ENCODE results near the gene SLC36A1.
"Not testable (repeated sequence)": the region's sequence is repeated elsewhere in the genome, so short reads cannot be mapped to it uniquely, and the experiment has no call there.

The SLC36A1 gene

DNA sequence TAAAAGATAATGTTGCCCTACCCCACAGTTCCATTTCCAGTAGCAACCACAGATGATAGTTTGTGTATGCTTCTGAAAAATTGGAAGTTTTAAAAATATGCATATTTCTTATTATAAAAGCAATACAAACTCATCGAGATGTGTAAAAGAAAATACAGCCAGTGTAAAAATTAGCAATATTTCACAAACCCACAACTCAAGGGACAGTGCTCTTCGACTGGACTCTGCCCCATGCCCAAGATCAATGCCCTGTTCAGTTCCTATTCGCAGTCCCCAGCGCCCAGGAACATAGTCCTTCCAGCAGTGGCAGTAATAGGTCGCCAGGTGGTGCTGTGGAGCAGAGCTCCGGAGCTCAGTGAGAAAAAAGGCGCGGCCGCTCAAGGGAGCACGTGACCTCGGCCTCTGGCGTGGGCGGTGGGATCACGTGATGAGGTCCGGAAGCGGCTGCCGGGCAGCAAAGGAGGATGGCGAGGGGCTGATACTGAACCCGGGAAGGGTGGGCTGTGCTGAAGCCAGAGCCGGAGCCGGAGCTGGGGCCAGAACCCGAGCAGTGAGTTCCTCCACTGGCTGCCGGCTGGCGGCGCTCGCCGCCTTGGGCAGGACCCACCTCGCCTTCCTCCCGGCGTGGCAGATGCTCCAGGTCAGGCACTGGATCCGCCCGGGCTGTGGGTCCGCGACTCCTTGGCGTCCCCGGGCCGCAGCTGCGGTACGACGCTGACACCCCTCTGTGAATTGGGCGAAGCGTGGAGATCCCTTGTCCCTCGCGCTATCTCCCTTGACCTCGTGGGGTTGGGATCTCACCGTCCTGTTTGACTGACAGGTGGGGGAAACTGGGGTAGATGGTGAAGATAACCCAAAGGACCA lies at the start of gene SLC36A1:
TSS of gene SLC36A1 (plus strand) at position 430 of the 864 bp plus-strand sequence. CDS start 11,190 bp downstream, outside the sequence.
- DNase-seq (ENCODE audit: low spot score) = peak; percentile 92

- DNase-seq (ENCODE audit: low spot score) = no peak
These were observed 41.9 kb upstream of the SLC36A1 start for GRCh38 chr5:151405334-151406160.

DNA sequence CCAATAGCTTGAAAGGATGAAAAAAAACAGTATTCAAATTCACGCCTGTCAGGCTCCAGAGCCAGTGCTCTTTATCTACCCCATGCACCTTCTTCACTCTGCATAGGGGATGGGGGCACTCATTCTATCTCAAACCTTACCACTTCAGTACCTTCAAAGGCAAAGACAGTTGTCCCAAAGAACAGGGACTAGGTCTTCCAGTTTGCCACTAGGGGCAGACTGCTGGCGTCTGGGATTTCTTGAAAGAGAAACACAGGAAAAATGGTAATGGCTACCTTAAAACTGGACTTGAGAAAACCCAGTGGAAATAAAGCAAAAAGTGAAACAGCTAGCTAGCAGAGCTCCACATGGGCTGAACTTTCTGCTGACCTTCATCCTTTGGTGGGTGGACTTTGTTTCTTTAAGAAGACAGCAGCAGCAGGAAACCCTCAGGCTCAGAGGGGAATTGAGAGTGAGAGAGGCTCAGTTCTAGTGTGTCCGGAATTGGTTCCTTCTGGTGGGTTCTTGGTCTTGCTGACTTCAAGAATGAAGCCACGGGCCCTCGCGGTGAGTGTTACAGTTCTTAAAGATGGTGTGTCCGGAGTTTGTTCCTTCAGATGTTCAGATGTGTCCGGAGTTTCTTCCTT lies 41.0 kb upstream of the SLC36A1 start:
- DNase-seq (ENCODE audit: low spot score) = no peak

DNA sequence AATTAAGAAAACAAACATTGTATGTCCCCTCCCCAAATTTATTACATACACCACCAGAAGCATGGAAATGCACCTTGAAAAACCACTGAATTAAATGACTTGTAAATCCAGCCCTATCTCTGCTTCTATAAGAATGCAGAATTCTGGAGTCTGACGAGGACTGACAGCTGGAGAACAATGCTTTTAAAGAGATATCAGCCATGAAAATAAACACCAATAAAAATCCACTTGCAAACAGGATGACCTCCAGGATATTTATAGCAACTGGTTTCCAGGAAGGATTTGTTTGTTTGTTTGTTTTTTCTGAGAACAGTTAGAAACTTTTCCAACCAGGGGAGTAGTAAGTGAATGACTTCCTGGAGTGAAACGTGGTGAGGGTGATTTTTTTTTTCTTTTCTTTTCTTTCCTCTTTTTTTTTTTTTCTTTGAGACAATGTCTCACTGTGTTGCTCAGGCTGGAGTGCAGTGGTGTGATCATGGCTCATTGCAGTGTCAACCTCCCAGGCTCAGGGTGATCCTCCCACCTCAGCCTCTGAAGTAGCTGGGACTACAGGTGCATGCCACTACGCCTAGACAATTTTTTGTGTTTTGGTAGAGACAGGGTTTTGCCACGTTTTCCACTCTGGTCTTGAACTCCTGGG lies 38.7 kb upstream of the SLC36A1 start:
- DNase-seq (ENCODE audit: low spot score) = no peak

GRCh38 chr5:151413800-151414199 lies 33.6 kb upstream of the SLC36A1 start:
- no peak for DNase-seq (ENCODE audit: low spot score)

- DNase-seq (ENCODE audit: low spot score) = no peak
These were observed 32.9 kb upstream of the SLC36A1 start for GRCh38 chr5:151414536-151414935.

- DNase-seq (ENCODE audit: low spot score) = no peak
These were observed 29.7 kb upstream of the SLC36A1 start for GRCh38 chr5:151417712-151418111.

DNA sequence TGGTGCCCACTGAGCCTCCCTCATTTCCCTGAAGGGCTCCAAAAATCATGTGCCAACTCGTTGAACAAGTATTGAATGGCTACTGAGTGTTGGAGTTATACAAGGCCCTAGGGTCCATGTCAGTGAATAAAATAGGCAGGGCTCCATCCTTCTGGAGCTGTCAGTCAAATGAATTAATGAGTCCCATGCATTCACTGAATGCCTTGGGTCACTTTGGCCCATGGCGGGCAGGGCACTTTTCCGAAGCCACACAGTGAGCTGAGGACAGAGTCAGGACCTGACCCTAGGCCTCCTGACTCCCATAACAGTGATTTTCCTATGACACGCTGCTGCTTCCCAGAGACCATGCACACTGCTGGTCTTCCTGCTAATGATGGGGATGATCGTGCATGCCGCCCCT lies 27.3 kb upstream of the SLC36A1 start:
- no peak for DNase-seq (ENCODE audit: low spot score)

DNA sequence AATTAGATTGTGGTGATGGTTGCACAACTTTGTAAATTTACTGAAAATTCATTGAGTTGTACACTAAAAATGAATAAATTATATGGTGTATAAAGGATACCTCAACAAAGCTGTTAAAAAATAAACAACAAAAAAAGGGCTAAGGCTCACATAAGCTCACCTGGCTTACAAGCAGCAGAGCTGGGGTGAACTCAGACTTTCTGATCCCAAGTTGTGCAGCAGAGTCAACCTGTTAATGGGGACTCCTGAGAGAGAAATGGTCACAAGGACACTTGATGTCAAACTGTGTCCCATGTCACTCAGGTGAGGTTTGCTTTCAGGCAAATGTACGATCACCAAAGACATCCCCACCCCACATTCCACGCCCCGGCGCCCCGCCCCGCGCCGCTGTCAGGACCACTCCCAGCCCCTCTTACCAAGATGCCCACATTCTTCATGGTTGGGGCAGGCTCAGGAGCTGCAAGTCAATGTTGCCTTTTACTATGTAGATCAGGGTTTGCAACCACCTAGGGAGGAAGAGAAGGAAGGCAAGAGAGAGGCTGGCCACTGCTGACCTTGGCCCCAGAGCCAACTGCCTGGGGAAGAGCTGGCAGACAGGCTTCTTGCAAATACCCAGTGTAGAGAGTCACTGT lies 22.4 kb upstream of the SLC36A1 start:
- DNase-seq (ENCODE audit: low spot score) = no peak

- not testable (repeated sequence) for DNase-seq (ENCODE audit: low spot score)
These were observed 21.1 kb upstream of the SLC36A1 start for GRCh38 chr5:151426347-151426746.

DNA sequence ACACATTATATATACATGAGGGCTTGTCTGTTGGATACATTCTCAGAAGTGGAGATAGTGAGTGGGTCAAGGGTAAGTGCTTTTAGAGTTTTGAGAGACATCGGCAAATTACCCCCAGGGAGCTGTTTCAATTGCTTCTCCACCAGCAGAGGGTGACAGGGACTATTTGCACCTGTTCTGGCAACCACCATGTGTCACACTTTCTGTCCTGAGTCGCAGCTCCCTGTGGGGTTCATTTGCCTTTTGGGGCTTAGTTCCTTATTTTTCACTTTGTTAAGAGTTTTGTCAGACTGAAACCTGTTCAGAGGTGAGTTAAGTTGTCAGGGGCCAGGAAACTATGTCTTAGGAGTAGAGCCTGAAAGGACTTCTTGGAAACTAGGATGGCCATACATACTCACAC lies 20.1 kb upstream of the SLC36A1 start:
- no peak for DNase-seq (ENCODE audit: low spot score)

- no peak for DNase-seq (ENCODE audit: low spot score)
These were observed 16.7 kb upstream of the SLC36A1 start for GRCh38 chr5:151430731-151431130.

DNA sequence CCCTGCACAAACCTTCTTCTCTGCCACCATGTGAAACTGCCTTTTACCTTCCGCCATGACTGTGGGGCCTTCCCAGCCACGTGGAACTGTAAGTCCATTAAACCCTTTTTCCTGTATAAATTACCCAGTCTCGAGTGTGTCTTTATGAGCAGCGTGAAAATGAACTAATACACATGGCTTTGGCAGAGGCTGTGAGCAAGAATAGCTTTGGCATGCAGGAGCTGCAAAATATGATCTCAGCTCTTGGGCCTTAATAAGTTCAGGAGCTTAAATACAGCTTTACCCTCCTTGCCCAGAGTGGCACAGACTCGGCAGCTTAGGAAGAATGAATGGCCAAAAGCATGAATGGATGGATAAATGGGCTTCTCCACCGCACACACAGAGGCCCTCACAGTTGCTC lies 15.7 kb upstream of the SLC36A1 start:
- no peak for DNase-seq (ENCODE audit: low spot score)

GRCh38 chr5:151432210-151432609 lies 15.2 kb upstream of the SLC36A1 start:
- DNase-seq (ENCODE audit: low spot score) = no peak

- no peak for DNase-seq (ENCODE audit: low spot score)
These were observed 12.7 kb upstream of the SLC36A1 start for GRCh38 chr5:151434570-151435237.

DNA sequence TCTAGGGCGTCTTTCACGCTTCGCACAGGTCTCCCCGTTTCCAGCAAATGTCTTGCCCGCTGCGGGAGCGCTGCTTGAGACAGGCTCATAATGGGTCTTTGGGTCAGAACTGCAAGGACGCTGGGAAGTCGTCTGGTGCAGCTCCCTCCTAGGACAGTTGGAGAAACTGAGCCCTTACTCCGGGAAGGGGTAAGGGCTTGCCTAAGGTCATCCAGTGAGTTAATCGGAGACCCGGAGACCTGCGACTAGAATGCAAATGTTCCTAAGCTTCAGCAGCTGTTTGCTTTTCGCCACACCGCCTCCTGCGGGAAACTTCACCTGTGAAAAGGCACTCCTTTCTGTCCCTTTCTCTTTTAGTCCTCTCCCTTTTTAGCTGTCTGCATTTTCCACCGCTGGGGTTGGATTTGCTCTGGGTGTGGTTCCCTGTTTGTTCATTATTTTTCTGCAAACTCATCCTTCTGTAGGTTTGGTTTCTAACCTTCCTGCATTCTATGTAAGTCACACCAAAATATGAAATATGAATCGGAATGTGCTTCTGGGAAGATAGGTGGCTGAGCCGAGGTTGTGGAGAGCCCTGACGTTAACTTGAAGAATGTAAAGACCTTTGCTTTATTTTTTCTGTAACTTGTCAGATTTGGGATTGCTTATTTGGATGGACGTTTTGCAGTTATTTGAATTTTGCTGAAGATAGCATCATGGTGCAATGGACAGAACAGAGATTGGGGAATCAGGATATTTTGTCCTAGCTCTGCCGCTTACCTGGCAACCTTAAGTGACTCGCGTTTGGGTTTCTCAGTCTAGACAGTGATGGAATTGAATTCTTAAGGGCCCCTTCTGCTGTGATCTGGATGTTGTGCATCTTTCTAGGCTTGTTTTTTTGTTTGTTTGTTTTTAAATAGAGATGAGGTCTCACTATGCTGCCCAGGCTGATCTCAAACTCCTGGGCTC lies 909 bp downstream of the SLC36A1 start:
- peak; percentile 37 for DNase-seq (ENCODE audit: low spot score)

DNA sequence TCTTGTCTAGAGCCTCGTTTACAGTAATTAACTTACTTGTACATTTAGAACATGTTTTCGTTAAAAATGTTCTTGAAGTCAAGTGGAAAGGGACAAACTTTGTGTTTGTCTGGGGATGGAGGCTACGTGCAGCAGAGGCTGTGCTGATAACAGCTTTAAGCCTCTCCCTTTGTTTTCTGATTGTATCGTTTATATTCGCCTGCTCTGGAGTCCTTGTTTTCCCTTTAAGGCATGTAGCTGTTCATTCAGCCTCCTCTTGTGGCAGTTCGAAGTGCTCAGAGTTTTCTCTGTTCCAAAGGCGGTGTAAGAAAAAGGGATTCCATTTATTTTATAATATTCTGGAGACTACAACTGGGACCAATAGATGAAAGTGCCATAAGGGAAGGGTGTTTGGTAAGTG lies 1.9 kb downstream of the SLC36A1 start:
- no peak for DNase-seq (ENCODE audit: low spot score)

DNA sequence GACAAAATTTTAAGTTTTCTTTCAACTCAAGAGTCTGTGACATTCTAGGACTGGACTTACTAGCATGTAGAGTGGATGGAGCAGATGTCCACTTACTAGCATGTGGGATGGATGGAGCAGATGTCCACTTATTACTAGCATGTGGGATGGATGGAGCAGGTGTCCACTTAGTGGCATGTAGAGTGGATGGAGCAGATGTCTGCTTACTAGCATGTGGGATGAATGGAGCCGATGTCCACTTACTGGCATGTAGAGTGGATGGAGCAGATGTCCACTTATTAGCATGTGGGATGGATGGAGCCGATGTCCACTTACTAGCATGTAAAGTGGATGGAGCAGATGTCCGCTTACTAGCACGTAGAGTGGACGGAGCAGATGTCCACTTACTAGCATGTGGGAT lies 2.4 kb downstream of the SLC36A1 start:
- no peak for DNase-seq (ENCODE audit: low spot score)

DNA sequence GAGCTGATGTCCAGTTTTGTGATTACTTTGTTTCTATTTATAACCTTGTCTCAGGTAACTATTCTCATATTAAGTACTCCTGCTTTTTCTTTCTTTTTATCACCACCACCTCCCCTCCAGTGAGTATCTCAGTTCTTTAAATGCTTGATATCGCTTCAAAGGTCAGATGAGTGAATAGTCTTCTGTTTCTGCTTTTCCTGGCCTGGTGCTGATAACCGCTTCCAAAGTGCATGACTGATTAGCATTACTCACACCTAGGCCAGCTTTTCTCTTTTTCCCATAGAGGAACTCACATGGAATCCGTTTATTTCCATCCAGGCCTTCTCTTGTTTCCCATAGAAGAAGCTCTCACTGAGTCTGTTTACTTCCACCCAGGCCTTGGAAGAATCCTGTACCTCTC lies 3.2 kb downstream of the SLC36A1 start:
- DNase-seq (ENCODE audit: low spot score) = no peak
